MG63 (cell line): Measurements from ENCODE around the gene TMEM106A. TPM values are rescaled to one million over a fixed set of nuclear protein-coding genes. Genes with fewer than 3 reads are reported as not detected.
"Not testable (repeated sequence)": the region's sequence is repeated elsewhere in the genome, so short reads cannot be mapped to it uniquely, and the experiment has no call there.

Experiments
- DNase-seq: peaks from one replicate; pipeline ENCODE4 v3.0.0-alpha.2; 2020
- H3K27me3 ChIP-seq: fragments of 250-450 bp; sonication (Bioruptor Pico); 2 replicates; pipeline ENCODE4 v1.5.1; 2020; ENCODE audit warnings: mild to moderate bottlenecking, moderate library complexity
- H3K36me3 ChIP-seq: fragments of 250-450 bp; sonication (Bioruptor Pico); 2 replicates; pipeline ENCODE4 v1.5.1; 2020; ENCODE audit warnings: mild to moderate bottlenecking, moderate library complexity
- H3K4me3 ChIP-seq: fragments of 250-450 bp; sonication (Bioruptor Pico); 2 replicates; pipeline ENCODE4 v1.5.1; 2020; ENCODE audit warnings: mild to moderate bottlenecking, moderate library complexity
- H3K9me3 ChIP-seq: fragments of 250-450 bp; sonication (Bioruptor Pico); 2 replicates; pipeline ENCODE4 v1.5.1; 2020; ENCODE audit warnings: mild to moderate bottlenecking, moderate library complexity
- total RNA-seq: library from RNA; depleted of rRNA; stranded (reverse); fragments of >200 nt; shearing (Covaris generic); gene quantifications from 2 replicates; pipeline ENCODE4 v1.2.3, GENCODE V29; 2014; ENCODE audit warnings: low replicate concordance; rRNA removed

Gene TMEM106A
- total RNA-seq, 1 experiment from 2014 or later: 0.99 TPM

DNA sequence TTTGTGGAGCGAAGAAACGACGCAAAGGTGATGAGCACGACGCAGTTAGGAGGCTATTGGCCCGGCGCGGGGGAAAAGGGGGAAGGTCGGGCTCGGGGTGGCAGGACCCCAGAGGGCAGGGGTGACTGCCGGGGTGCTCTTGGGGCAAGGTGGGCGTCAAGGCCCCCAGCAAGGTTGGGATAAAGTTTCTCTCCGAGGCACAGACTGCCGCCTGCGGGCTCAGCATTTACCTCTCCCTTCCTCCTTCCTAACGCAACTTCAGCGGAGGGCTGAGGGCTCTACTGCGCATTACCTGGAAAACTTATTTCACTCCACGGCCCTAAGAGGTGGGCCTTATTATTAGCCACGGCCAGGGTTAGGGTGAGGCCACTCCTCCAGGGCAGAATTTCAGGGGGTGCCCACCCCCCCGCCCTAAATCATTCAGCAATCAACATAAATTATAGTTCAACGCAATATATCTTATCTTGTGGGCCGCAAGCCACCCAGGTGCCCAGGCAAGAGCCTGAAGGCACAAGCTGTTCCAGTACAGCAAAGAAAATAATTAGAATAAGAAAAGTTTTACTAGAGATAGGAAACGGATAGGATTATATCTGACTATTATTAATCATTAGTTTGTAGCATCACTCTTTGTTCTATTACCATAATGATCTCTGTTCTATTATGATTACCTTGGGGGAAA is 20.5 kb downstream of the TMEM106A start:
- not testable (repeated sequence) for H3K4me3 ChIP-seq, H3K27me3 ChIP-seq, DNase-seq, H3K36me3 ChIP-seq, H3K9me3 ChIP-seq

- H3K4me3 ChIP-seq, DNase-seq, H3K9me3 ChIP-seq, H3K27me3 ChIP-seq, H3K36me3 ChIP-seq: not testable (repeated sequence)
These were observed 21.6 kb downstream of the TMEM106A start for GRCh38 chr17:43233263-43233662.

DNA sequence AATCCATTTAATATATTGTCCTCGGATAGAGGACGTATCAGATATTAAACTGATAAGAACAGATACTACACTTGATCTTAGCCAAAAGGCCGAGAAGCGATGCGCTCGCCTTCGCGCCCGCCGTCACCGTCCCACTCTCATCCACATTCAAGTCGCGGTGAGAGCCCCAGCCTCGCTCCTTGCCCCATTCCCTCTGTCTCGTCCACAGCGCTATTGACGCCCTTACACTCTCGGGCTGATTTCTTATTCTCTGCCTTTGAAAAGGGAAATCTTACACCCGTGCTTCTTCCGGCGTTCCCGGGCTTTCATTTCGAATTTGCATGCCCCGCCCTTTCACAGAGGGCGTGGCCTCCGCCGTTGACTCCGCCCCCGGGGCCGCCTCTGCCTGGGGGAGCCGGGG is 22.2 kb downstream of the TMEM106A start, which contains the start of gene RNU2-1:
Gene RNU2-1 (minus strand): TSS at position 101 of the 400 bp plus-strand sequence.
- not testable (repeated sequence) for H3K9me3 ChIP-seq, DNase-seq, H3K27me3 ChIP-seq, H3K36me3 ChIP-seq, H3K4me3 ChIP-seq

DNA sequence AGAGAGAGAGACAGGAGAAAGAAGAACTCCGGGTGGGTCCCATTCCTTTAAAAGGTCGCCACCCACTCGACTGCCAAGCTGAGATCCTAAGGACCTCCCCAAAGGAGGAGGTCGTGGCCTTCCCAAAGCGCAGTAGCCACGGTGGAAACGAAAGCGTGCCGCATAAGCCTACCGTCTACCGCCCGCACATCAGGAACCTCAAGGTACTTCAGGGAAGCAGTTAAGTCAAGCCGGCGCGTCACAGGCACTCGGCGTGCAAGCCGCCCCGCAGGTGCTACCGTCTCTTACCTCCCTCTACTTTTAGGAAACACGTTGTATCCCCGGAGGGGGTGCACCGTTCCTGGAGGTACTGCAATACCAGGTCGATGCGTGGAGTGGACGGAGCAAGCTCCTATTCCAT is 27.9 kb downstream of the TMEM106A start:
- not testable (repeated sequence) for H3K36me3 ChIP-seq, DNase-seq, H3K4me3 ChIP-seq, H3K27me3 ChIP-seq, H3K9me3 ChIP-seq

- not testable (repeated sequence) for H3K36me3 ChIP-seq, DNase-seq, H3K9me3 ChIP-seq, H3K27me3 ChIP-seq, H3K4me3 ChIP-seq
These were observed 29.1 kb downstream of the TMEM106A start for GRCh38 chr17:43240596-43241352.

DNA sequence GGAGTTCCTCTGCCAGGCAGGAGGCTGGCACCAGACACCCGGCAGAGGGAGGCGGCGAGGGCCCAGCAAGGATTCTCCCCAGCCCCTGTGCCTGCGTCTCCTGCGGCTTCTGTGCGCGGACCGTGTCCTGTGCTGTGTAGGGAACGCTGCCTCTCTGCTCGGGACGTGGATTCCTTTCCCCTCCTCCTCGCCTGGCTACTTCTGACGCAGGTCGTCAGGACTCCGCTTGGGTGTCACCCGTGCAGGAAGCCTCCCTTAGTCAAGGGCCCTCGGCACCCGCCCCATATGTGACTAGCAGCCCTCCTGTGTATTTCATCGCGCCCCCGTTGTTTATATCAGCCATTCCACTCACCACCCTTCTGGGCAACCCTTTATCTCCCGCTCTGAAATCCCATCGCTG is 34.8 kb downstream of the TMEM106A start:
- H3K9me3 ChIP-seq, H3K4me3 ChIP-seq, H3K36me3 ChIP-seq, H3K27me3 ChIP-seq, DNase-seq: not testable (repeated sequence)

Other genes starting within 250 kb of the TMEM106A start
- 41.7 and 47.0 TPM in 2 replicates for gene AARSD1, start 247.4 kb upstream of the TMEM106A start, total RNA-seq
- gene PTGES3L, start 231.8 kb upstream of the TMEM106A start, total RNA-seq: not detected in 2 replicates
- gene RUNDC1, start 231.3 kb upstream of the TMEM106A start, total RNA-seq: 3.8 and 5.1 TPM in 2 replicates
- gene RPL27, start 213.5 kb upstream of the TMEM106A start, total RNA-seq: 2,193 and 2,673 TPM in 2 replicates
- 10.7 and 26.8 TPM in 2 replicates for gene IFI35, start 205.1 kb upstream of the TMEM106A start, total RNA-seq
- 181 and 263 TPM in 2 replicates for gene VAT1, start 189.5 kb upstream of the TMEM106A start, total RNA-seq
- gene RND2, start 186.6 kb upstream of the TMEM106A start, total RNA-seq: not detected in 2 replicates
- 30.8 and 33.9 TPM in 2 replicates for gene BRCA1, start 86.5 kb upstream of the TMEM106A start, total RNA-seq
- 78.8 and 81.8 TPM in 2 replicates for gene NBR1, start 40.7 kb upstream of the TMEM106A start, total RNA-seq
- not detected in 2 replicates for gene CCDC200, start 16.7 kb downstream of the TMEM106A start, total RNA-seq
- not detected in 2 replicates for gene RNU2-1, start 22.1 kb downstream of the TMEM106A start, total RNA-seq
- 28.8 and 47.4 TPM in 2 replicates for gene ARL4D, start 187.1 kb downstream of the TMEM106A start, total RNA-seq